Breast epithelium (tissue), 4 donors: ENCODE data around the gene FOXN3. TPM values are rescaled to one million over a fixed set of nuclear protein-coding genes. Genes with fewer than 3 reads are reported as not detected.

Experiments used
- DNase-seq, 2 donors: peaks; one replicate each; pipeline ENCODE4 v3.0.0-alpha.2; 2019; ENCODE audit warnings: low spot score in 2 of 2
- H3K27ac ChIP-seq, 2 donors: fragments of 200-600 bp; sonication (generic) in 1 of 2; one replicate each; pipeline ENCODE4 v1.5.1; 2016 to 2019; ENCODE audit warnings: mild to moderate bottlenecking in 1 of 2
- H3K27me3 ChIP-seq, 2 donors: fragments of 200-600 bp; sonication (generic) in 1 of 2; one replicate each; pipeline versions ENCODE4 v1.5.1 to v1.6.0; 2017 to 2019; ENCODE audit warnings: control low read depth in 1 of 2, mild to moderate bottlenecking in 1 of 2
- H3K36me3 ChIP-seq: fragments of 200-600 bp; one replicate; pipeline ENCODE4 v1.5.1; 2019
- H3K4me1 ChIP-seq, 2 donors: fragments of 200-600 bp; sonication (generic); one replicate each; pipeline ENCODE4 v1.5.1; 2016 to 2019; ENCODE audit warnings: control low read depth in 1 of 2
- H3K4me3 ChIP-seq, 3 donors: fragments of 200-600 bp; sonication (generic); 1 replicate in 2 of 3; 2 replicates in 1 of 3; pipeline ENCODE4 v1.5.1; 2016 to 2019; ENCODE audit warnings: mild to moderate bottlenecking in 3 of 3, moderate library complexity in 2 of 3
- H3K9me3 ChIP-seq, 2 donors: fragments of 200-600 bp; sonication (generic) in 1 of 2; one replicate each; pipeline ENCODE4 v1.5.1; 2016 to 2019; ENCODE audit warnings: control low read depth in 1 of 2
- POLR2A ChIP-seq: fragments of 450-650 bp; IDR thresholded peaks from one replicate; pipeline ENCODE4 v1.6.1; 2016; ENCODE audit warnings: antibody characterized with exemption, mild to moderate bottlenecking, moderate library complexity
- POLR2AphosphoS5 ChIP-seq, 3 donors: sonication (generic); formaldehyde crosslinking; IDR thresholded peaks; one replicate each; pipeline ENCODE4 v1.6.1; 2017; ENCODE audit warnings: antibody characterized with exemption in 3 of 3
- intact Hi-C: fragments of 100-400 bp; cut with DNase I; formaldehyde crosslinking; loops from one replicate; pipeline ENCODE4 v1.15.1; 2023; ENCODE audit warnings: low total_unique reads
- total RNA-seq, 3 donors: library from RNA; depleted of rRNA; stranded (reverse); fragments of >200 nt; gene quantifications; one replicate each; pipeline ENCODE4 v1.1.0, GENCODE V29; 2016
- TF ChIP-seq, protein P1 (sequence below), 3 donors: fragments of 450-650 bp; IDR thresholded peaks; one replicate each; pipeline ENCODE4 v1.5.1; 2016 to 2017; ENCODE audit warnings: antibody characterized with exemption in 3 of 3, mild to moderate bottlenecking in 3 of 3, moderate library complexity in 3 of 3

The FOXN3 gene
- total RNA-seq, 3 donors from 2014 or later, result 70.7 to 180 (median 80.3) TPM

DNA sequence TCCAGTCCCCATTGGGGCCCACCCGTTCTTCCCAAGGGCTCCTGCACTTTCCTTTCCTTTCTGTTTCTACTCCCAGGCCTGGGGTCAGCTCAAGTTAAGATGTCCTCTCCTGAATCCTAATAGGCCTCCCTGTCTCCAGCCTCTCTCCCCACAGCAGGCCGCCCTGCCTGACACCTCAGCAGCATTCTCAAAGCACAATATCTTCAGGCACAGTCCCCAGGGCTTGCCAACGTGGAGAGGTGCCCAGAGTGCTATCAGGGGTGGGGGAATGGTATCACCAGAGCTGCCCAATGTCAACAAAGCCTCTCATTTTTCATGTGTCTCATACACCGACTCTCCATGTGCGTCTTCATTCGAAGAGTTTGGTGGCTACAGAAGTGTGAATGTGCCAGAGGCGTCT is 123.0 kb downstream of the FOXN3 start:
- H3K27ac ChIP-seq, result no peak overlapping the region
- H3K4me3 ChIP-seq, result no peak overlapping the region
- DNase-seq, result no peak
- no peaks in the 10 kb centered on the region for H3K27me3 ChIP-seq
- TF ChIP-seq POLR2AphosphoS5 (IDR thresholded peaks at IDR 0.05), result no peak
- TF ChIP-seq POLR2A, result no peak
- TF ChIP-seq, protein P1, sequence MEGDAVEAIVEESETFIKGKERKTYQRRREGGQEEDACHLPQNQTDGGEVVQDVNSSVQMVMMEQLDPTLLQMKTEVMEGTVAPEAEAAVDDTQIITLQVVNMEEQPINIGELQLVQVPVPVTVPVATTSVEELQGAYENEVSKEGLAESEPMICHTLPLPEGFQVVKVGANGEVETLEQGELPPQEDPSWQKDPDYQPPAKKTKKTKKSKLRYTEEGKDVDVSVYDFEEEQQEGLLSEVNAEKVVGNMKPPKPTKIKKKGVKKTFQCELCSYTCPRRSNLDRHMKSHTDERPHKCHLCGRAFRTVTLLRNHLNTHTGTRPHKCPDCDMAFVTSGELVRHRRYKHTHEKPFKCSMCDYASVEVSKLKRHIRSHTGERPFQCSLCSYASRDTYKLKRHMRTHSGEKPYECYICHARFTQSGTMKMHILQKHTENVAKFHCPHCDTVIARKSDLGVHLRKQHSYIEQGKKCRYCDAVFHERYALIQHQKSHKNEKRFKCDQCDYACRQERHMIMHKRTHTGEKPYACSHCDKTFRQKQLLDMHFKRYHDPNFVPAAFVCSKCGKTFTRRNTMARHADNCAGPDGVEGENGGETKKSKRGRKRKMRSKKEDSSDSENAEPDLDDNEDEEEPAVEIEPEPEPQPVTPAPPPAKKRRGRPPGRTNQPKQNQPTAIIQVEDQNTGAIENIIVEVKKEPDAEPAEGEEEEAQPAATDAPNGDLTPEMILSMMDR (IDR thresholded peaks at IDR 0.05), result no peak
- no peaks in the 10 kb centered on the region for H3K4me1 ChIP-seq
- H3K9me3 ChIP-seq, result no peaks in the 10 kb centered on the region
- H3K36me3 ChIP-seq, result no peaks in the 10 kb centered on the region
- intact Hi-C loops, result no loop called here

DNA sequence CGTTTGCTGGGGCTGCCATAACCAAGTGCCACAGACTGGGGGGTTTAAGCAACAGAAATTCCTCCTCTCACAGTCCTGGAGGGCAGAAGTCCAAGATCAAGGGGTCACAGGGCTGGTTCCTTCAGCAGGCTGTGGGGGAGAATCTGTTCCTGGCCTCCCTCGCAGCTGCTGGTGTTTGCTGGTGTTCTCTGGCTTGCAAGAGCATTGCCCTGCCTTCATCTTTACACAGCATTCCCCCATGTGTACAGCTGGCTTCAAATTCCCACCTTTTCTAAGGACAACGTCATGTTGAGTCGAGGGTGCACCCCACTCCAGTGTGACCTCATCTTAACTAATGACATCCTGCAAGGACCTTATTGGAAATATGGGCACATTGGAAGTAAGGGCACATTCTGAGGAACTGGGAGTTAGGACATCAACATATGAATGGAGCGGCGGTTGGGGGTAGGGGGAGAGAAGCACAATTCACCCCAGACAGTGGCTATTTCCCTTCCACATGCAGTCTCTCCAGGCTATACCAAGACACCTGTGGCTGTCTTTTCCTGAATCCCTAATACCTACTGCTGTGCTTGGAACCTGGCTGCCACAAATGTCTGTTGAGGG is 123.6 kb downstream of the FOXN3 start:
- DNase-seq, result no peak
- Histone ChIP-seq H3K27me3 (no peaks in the 10 kb centered on the region), H3K4me1 (no peaks in the 10 kb centered on the region), H3K36me3 (no peaks in the 10 kb centered on the region), H3K27ac (no peak overlapping the region), H3K9me3 (no peaks in the 10 kb centered on the region), H3K4me3 (no peak overlapping the region)
- no peak for TF ChIP-seq POLR2A
- TF ChIP-seq, protein P1 (IDR thresholded peaks at IDR 0.05), result no peak
- no peak for TF ChIP-seq POLR2AphosphoS5 (IDR thresholded peaks at IDR 0.05)
- intact Hi-C loops, result no loop called here

DNA sequence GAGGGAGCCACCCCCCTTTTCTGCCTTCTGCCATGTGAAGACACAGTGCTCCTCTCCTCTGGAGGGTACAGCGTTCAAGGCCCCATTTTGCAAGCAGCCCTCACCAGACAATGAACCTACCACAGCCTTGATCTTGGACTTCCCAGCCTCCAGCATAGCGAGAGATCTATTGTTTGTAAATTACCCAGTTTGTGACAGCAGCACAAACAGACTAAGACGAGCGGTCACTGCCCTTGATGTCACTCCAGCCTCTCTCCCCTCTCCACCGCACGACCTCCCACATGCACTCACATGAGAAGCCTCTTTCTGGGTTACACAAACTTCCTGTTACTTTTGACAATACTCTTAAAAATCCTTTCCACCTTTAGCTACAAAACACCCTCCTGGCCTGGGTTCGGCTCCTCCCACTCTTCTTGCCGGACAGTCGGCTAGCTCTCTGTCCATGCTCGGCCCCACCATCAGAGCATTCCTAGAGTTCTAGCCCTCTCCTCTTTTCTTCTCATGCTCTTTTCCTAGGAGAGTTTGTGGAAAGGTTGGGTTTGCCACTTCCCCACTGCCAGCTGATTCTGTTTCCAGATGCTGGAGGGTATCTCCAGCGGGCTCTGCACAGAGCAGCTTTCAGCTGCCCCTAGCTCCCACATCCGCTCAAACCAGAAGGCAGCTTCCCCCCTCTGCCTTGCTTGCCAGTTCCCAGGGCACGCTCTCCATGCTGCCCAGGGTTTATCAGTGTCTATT is 124.3 kb downstream of the FOXN3 start:
- Histone ChIP-seq H3K27ac (no peak overlapping the region), H3K4me3 (no peak overlapping the region), H3K36me3 (no peaks in the 10 kb centered on the region), H3K27me3 (no peaks in the 10 kb centered on the region), H3K4me1 (no peaks in the 10 kb centered on the region), H3K9me3 (no peaks in the 10 kb centered on the region)
- intact Hi-C loops, result no loop called here
- DNase-seq, result no peak
- TF ChIP-seq, protein P1 (IDR thresholded peaks at IDR 0.05), result no peak
- TF ChIP-seq POLR2AphosphoS5 (IDR thresholded peaks at IDR 0.05) (no peak), POLR2A (no peak)

DNA sequence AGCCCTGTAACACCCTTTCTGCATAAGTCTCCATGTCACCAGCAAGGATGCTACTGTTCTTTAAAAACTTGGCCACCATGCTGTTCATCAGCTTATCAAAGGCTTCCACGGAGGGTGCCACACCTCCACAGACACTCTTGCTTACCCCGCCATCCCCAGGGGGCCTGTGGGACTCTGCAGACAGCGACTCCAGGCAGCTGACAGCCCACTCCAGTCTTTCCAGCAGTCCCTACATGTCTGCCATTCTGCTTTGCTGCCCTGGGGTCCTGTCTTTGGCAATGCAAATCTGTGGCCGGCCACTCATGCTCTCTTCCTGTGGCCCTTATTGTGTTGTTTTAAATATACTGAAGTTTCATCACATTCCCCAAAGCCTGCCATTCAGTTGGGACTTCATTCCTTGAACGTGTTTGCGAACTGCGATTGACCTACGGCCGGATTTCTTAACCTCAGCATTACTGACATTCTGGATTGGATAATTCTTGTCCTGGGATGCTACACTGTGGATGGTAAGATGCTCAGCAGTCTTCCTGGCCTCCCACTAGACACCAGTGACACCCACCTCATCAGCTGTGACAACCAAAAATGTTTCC is 125.6 kb downstream of the FOXN3 start:
- H3K9me3 ChIP-seq, result no peaks in the 10 kb centered on the region
- H3K4me1 ChIP-seq, result no peaks in the 10 kb centered on the region
- H3K4me3 ChIP-seq, result no peak overlapping the region
- intact Hi-C loops, result no loop called here
- no peak for DNase-seq
- no peaks in the 10 kb centered on the region for H3K36me3 ChIP-seq
- TF ChIP-seq POLR2AphosphoS5 (IDR thresholded peaks at IDR 0.05) (no peak), POLR2A (no peak)
- TF ChIP-seq, protein P1 (IDR thresholded peaks at IDR 0.05), result no peak
- H3K27me3 ChIP-seq, result no peaks in the 10 kb centered on the region
- no peak overlapping the region for H3K27ac ChIP-seq

DNA sequence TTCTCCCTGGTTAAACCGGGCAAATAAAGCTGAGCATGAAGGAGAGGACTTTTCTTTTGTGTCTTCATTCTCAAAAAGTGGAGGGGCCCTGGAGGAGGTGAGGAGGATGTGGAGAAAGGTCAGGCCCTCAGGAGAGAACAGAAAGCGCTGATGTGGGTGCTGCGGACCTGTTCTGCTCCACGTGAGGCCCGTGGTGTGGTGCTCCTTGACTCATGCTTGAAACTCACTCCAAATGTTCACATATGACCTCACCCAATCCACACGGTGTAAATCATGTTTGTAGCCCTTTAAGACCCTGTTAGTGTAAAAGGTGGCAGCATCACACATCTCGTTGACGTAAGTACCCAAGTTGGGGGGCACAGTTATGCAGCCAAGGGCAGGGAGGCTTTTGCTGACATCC is 126.2 kb downstream of the FOXN3 start:
- H3K4me3 ChIP-seq, result no peak overlapping the region
- no peak for TF ChIP-seq POLR2A
- TF ChIP-seq, protein P1 (IDR thresholded peaks at IDR 0.05), result no peak
- no peak for TF ChIP-seq POLR2AphosphoS5 (IDR thresholded peaks at IDR 0.05)
- no peak overlapping the region for H3K27ac ChIP-seq
- no peak for DNase-seq
- H3K4me1 ChIP-seq, result no peaks in the 10 kb centered on the region
- no peaks in the 10 kb centered on the region for H3K36me3 ChIP-seq
- no peaks in the 10 kb centered on the region for H3K27me3 ChIP-seq
- intact Hi-C loops, result no loop called here
- no peaks in the 10 kb centered on the region for H3K9me3 ChIP-seq
